GM12892 (cell line): ENCODE results near the gene TCF19.

Source experiments
- POLR2A ChIP-seq: IDR thresholded peaks from 2 replicates; pipeline ENCODE4 v1.6.1; 2011; ENCODE audit warnings: low read depth, low read length, control low read depth
- TAF1 ChIP-seq: IDR thresholded peaks from 2 replicates; pipeline ENCODE4 v1.6.1; 2011; ENCODE audit warnings: low read depth, mild to moderate bottlenecking, control low read depth, low read length, borderline replicate concordance

DNA sequence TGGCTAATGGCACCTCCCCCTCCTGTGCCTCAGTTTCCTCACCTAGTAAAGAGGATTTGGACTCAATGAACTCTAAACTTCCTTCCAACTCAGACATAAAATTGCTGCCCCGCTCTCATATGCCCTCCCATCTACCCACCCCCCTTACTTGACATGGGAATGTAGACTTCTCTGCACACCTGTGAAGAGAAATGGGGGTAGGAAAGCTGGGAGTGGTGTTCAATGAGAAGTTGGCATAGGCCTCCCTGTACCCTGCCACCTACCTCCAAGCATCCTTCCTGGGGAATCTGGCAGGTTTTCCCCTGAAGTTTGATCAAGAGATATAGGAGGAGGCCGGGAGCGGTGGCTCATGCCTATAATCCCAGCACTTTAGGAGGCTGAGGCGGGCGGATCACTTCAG is 16.0 kb downstream of the TCF19 start:
- no peak for TF ChIP-seq POLR2A
- no peak for TF ChIP-seq TAF1
